ENCODE results near the gene RWDD3. TPM values are rescaled to one million over a fixed set of nuclear protein-coding genes. Genes with fewer than 3 reads are reported as not detected.

RWDD3 gene
- total and polyA plus RNA-seq, 5 donors from 2014 or later, result 15.7 to 49.7 (median 36.4) TPM

- H3K9me3 Mint-ChIP-seq, result peaks cover 0 to 2% (median 0%) of the 10 kb centered on the region in 7 donors
- no peaks in the 10 kb centered on the region for H3K36me3 Mint-ChIP-seq
- H3K4me3 ChIP-seq (ENCODE audit: low read depth, low read length), result no peak overlapping the region
- no peaks in the 10 kb centered on the region for H3K4me1 Mint-ChIP-seq
- H3K36me3 ChIP-seq (ENCODE audit: control insufficient read depth, insufficient read depth, low read length), result no peaks in the 10 kb centered on the region
- DNase-seq (no peak), ATAC-seq (ENCODE audit: low read depth in 2 of 2) (no peak)
- H3K27me3 Mint-ChIP-seq, result peaks cover 12% of the 10 kb centered on the region
- H3K9me3 ChIP-seq (ENCODE audit: control insufficient read depth in 2 of 2, low read length in 2 of 2), result no peaks in the 10 kb centered on the region
- peaks cover 7% of the 10 kb centered on the region for H3K27me3 ChIP-seq (ENCODE audit: control insufficient read depth, insufficient read depth, low read length)
- no peak overlapping the region for H3K27ac Mint-ChIP-seq
- no peak overlapping the region for H3K4me3 Mint-ChIP-seq
- H3K27ac ChIP-seq (ENCODE audit: insufficient read depth, low read length, poor library complexity, severe bottlenecking), result no peak overlapping the region
- H3K4me1 ChIP-seq (ENCODE audit: control insufficient read depth, insufficient read depth, low read length, poor library complexity, severe bottlenecking), result no peaks in the 10 kb centered on the region
Measured at GRCh38 chr1:95203908-95204437, 30.0 kb upstream of the RWDD3 start.

DNA sequence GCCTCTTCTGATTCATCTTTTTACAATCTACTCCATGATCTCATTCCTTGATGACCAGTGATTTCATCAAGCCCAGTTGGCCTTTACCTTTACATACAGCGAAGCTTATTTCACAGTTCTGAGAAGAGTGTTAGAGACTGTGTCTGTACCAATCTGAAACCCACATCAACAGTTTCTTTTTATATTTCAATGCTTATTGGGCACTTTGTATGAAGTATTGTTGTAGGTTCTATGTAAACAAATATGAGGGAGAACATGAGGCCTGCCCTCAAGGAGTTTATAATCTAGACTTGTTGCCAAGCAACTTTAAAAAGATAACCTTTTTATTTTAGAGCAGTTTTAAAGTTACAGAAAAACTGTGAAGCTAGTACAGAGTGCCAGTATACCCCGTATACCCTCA, 27.5 kb upstream of the RWDD3 start:
- Histone ChIP-seq H3K27ac (ENCODE audit: insufficient read depth, low read length, poor library complexity, severe bottlenecking) (no peak overlapping the region), H3K27me3 (ENCODE audit: control insufficient read depth, insufficient read depth, low read length) (peaks cover 7% of the 10 kb centered on the region), H3K9me3 (ENCODE audit: control insufficient read depth in 2 of 2, low read length in 2 of 2) (no peaks in the 10 kb centered on the region), H3K36me3 (ENCODE audit: control insufficient read depth, insufficient read depth, low read length) (no peaks in the 10 kb centered on the region), H3K4me1 (ENCODE audit: control insufficient read depth, insufficient read depth, low read length, poor library complexity, severe bottlenecking) (no peaks in the 10 kb centered on the region), H3K4me3 (ENCODE audit: low read depth, low read length) (no peak overlapping the region)
- no peak overlapping the region for H3K4me3 Mint-ChIP-seq
- no peaks in the 10 kb centered on the region for H3K4me1 Mint-ChIP-seq
- peaks cover 12% of the 10 kb centered on the region for H3K27me3 Mint-ChIP-seq
- H3K9me3 Mint-ChIP-seq, result peaks cover 0 to 5% (median 0%) of the 10 kb centered on the region in 7 donors
- ATAC-seq (ENCODE audit: low read depth in 2 of 2) (no peak), DNase-seq (no peak)
- no peak overlapping the region for H3K27ac Mint-ChIP-seq
- no peaks in the 10 kb centered on the region for H3K36me3 Mint-ChIP-seq

DNA sequence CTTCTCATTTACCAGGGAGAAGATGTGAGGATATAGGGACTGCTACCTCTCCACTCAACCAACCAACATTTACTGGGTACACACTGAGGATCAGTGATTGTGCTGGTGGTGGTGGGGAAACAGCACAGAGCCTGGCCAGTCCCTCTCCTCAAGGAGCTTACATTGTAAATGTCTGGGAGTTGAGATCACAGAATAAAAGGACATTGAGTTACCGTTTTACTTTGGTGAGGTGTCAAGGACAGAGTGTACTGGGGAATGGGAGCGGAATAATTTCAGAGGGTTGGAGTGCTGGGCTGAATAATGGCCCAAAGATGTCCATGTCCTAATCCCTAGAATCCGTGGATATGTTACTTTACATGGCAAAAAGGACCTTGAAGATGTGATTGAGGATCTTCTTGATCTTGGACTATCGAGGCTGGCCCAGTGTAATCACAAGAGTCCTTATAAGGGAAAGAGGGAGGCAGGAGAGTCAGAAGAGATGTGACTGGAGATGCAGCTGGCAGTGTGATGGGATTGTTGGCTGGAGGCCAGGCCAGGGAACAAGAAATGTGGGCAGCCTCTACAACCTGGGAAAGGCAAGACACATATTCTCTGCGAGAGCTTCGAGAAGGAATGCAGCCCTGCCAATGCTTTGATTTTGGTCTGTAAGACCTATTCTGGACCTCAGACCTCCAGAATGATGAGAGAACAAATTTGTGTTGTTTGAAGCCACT, 26.6 kb upstream of the RWDD3 start:
- Mint-ChIP-seq H3K27me3 (peaks cover 12% of the 10 kb centered on the region), H3K4me1 (no peaks in the 10 kb centered on the region), H3K36me3 (no peaks in the 10 kb centered on the region), H3K4me3 (no peak overlapping the region), H3K9me3 (peaks cover 0 to 5% (median 2%) of the 10 kb centered on the region in 7 donors), H3K27ac (no peak overlapping the region)
- H3K4me1 ChIP-seq (ENCODE audit: control insufficient read depth, insufficient read depth, low read length, poor library complexity, severe bottlenecking), result no peaks in the 10 kb centered on the region
- no peaks in the 10 kb centered on the region for H3K36me3 ChIP-seq (ENCODE audit: control insufficient read depth, insufficient read depth, low read length)
- H3K9me3 ChIP-seq (ENCODE audit: control insufficient read depth in 2 of 2, low read length in 2 of 2), result no peaks in the 10 kb centered on the region
- peaks cover 7% of the 10 kb centered on the region for H3K27me3 ChIP-seq (ENCODE audit: control insufficient read depth, insufficient read depth, low read length)
- no peak for DNase-seq
- no peak for ATAC-seq (ENCODE audit: low read depth in 2 of 2)
- H3K4me3 ChIP-seq (ENCODE audit: low read depth, low read length), result no peak overlapping the region
- no peak overlapping the region for H3K27ac ChIP-seq (ENCODE audit: insufficient read depth, low read length, poor library complexity, severe bottlenecking)

DNA sequence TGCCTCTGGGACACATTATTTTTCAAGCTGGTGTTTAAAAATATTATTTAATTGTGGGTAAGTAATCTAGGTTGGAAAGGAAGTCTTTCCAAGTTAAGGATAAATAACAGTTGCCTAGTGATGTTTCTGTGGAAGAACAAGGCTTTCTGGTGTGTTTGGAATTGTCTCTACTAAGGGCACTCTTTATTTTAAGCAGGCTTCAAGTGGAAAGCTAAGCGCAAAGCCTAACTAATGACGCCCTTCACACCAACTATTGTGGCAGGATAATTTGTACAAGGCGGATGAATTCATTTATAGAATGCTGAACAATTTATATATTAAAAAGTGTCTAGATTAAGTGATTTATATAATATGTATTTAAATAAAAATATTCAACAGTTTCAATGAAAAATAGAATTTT, 25.1 kb upstream of the RWDD3 start:
- Histone ChIP-seq H3K36me3 (ENCODE audit: control insufficient read depth, insufficient read depth, low read length) (no peaks in the 10 kb centered on the region), H3K4me3 (ENCODE audit: low read depth, low read length) (no peak overlapping the region), H3K27ac (ENCODE audit: insufficient read depth, low read length, poor library complexity, severe bottlenecking) (no peak overlapping the region), H3K9me3 (ENCODE audit: control insufficient read depth in 2 of 2, low read length in 2 of 2) (no peaks in the 10 kb centered on the region), H3K27me3 (ENCODE audit: control insufficient read depth, insufficient read depth, low read length) (peaks cover 7% of the 10 kb centered on the region), H3K4me1 (ENCODE audit: control insufficient read depth, insufficient read depth, low read length, poor library complexity, severe bottlenecking) (no peaks in the 10 kb centered on the region)
- DNase-seq, result no peak
- Mint-ChIP-seq H3K4me1 (no peaks in the 10 kb centered on the region), H3K4me3 (no peak overlapping the region), H3K27ac (no peak overlapping the region), H3K9me3 (peaks cover 0 to 9% (median 2%) of the 10 kb centered on the region in 7 donors), H3K36me3 (no peaks in the 10 kb centered on the region), H3K27me3 (peaks cover 16% of the 10 kb centered on the region)
- no peak for ATAC-seq (ENCODE audit: low read depth in 2 of 2)

DNA sequence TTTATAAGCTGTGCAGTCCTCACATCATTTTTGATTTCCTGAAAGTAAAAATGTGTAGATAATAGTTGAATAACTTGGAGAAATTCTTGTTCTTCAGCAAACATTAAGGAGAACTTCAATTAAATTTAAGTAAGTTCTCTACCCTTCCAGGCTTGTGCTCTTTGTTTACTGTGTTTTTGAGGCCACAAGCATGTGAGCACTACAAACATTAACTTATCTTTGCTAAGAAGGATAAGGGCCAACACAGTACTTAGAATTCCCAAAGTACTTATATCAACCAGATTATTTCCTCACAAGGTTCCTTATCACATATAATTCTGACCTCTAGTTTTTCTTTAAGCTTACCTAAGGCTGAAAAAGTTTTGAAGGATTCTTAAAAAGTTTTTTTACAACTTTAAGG, 24.7 kb upstream of the RWDD3 start:
- Histone ChIP-seq H3K4me3 (ENCODE audit: low read depth, low read length) (no peak overlapping the region), H3K27ac (ENCODE audit: insufficient read depth, low read length, poor library complexity, severe bottlenecking) (no peak overlapping the region), H3K9me3 (ENCODE audit: control insufficient read depth in 2 of 2, low read length in 2 of 2) (no peaks in the 10 kb centered on the region), H3K36me3 (ENCODE audit: control insufficient read depth, insufficient read depth, low read length) (no peaks in the 10 kb centered on the region), H3K27me3 (ENCODE audit: control insufficient read depth, insufficient read depth, low read length) (peaks cover 7% of the 10 kb centered on the region), H3K4me1 (ENCODE audit: control insufficient read depth, insufficient read depth, low read length, poor library complexity, severe bottlenecking) (no peaks in the 10 kb centered on the region)
- no peak for DNase-seq
- H3K4me3 Mint-ChIP-seq, result no peak overlapping the region
- no peaks in the 10 kb centered on the region for H3K36me3 Mint-ChIP-seq
- H3K27ac Mint-ChIP-seq, result no peak overlapping the region
- H3K4me1 Mint-ChIP-seq, result no peaks in the 10 kb centered on the region
- H3K9me3 Mint-ChIP-seq, result peaks cover 0 to 9% (median 2%) of the 10 kb centered on the region in 7 donors
- peaks cover 16% of the 10 kb centered on the region for H3K27me3 Mint-ChIP-seq
- ATAC-seq (ENCODE audit: low read depth in 2 of 2), result no peak

- Histone ChIP-seq H3K27ac (ENCODE audit: insufficient read depth, low read length, poor library complexity, severe bottlenecking) (peak overlapping the region; percentile 37), H3K4me3 (ENCODE audit: low read depth, low read length) (peak overlapping the region; percentile 41), H3K36me3 (ENCODE audit: control insufficient read depth, insufficient read depth, low read length) (no peaks in the 10 kb centered on the region), H3K9me3 (ENCODE audit: control insufficient read depth in 2 of 2, low read length in 2 of 2) (no peaks in the 10 kb centered on the region), H3K4me1 (ENCODE audit: control insufficient read depth, insufficient read depth, low read length, poor library complexity, severe bottlenecking) (peaks cover 17% of the 10 kb centered on the region), H3K27me3 (ENCODE audit: control insufficient read depth, insufficient read depth, low read length) (peaks cover 2% of the 10 kb centered on the region)
- DNase-seq, result peak in 2 of 3 donors; percentile 56 to 72
- H3K4me1 Mint-ChIP-seq, result peaks cover 11 to 14% (median 14%) of the 10 kb centered on the region in 4 donors
- H3K36me3 Mint-ChIP-seq, result no peaks in the 10 kb centered on the region
- H3K27me3 Mint-ChIP-seq, result peaks cover 16% of the 10 kb centered on the region
- H3K4me3 Mint-ChIP-seq, result peak overlapping the region; percentile 25 to 71 (median 42)
- peak overlapping the region in 2 of 3 donors; percentile 9 to 43 for H3K27ac Mint-ChIP-seq
- ATAC-seq (ENCODE audit: low read depth in 2 of 2), result peak; percentile 94 to 96
- peaks cover 0 to 11% (median 2%) of the 10 kb centered on the region in 7 donors for H3K9me3 Mint-ChIP-seq
Measured at GRCh38 chr1:95216292-95216990, 17.6 kb upstream of the RWDD3 start.

DNA sequence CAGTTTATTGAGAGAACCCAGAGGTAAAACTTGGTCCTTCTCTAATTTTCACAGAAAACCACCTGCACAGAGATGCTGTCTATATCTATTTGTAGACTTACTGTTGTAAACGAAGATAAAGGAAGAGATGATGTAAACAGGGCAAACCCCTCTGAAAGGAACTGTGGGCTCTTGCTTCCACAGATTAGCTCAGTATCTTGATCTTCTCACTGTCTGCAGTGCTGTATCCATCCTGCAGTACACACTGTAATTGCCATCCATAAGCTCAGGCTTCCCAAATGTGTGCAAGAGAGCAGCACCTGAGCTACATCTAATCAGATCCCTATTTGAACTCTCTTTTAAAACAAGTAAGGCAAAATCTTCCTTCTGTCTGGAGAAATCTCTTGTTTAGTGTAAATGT, 16.6 kb upstream of the RWDD3 start:
- no peak for ATAC-seq (ENCODE audit: low read depth in 2 of 2)
- Mint-ChIP-seq H3K36me3 (no peaks in the 10 kb centered on the region), H3K4me3 (peak overlapping the region; percentile 25 to 71 (median 53)), H3K27ac (peak overlapping the region in 2 of 3 donors; percentile 9 to 43), H3K4me1 (peaks cover 11 to 14% (median 14%) of the 10 kb centered on the region in 4 donors), H3K9me3 (peaks cover 0 to 9% (median 2%) of the 10 kb centered on the region in 7 donors), H3K27me3 (peaks cover 16% of the 10 kb centered on the region)
- Histone ChIP-seq H3K9me3 (ENCODE audit: control insufficient read depth in 2 of 2, low read length in 2 of 2) (no peaks in the 10 kb centered on the region), H3K4me3 (ENCODE audit: low read depth, low read length) (peak overlapping the region; percentile 1), H3K4me1 (ENCODE audit: control insufficient read depth, insufficient read depth, low read length, poor library complexity, severe bottlenecking) (peaks cover 17% of the 10 kb centered on the region), H3K27ac (ENCODE audit: insufficient read depth, low read length, poor library complexity, severe bottlenecking) (no peak overlapping the region), H3K36me3 (ENCODE audit: control insufficient read depth, insufficient read depth, low read length) (no peaks in the 10 kb centered on the region), H3K27me3 (ENCODE audit: control insufficient read depth, insufficient read depth, low read length) (peaks cover 2% of the 10 kb centered on the region)
- no peak for DNase-seq

Measured in CD4-positive, CD25-positive, alpha-beta regulatory T cell (primary cell).